ENCODE measurements around the gene FGF12. TPM values are rescaled to one million over a fixed set of nuclear protein-coding genes. Genes with fewer than 3 reads are reported as not detected.

Gene FGF12
- total RNA-seq, 1 experiment from 2014 or later: 0.07 TPM

DNA sequence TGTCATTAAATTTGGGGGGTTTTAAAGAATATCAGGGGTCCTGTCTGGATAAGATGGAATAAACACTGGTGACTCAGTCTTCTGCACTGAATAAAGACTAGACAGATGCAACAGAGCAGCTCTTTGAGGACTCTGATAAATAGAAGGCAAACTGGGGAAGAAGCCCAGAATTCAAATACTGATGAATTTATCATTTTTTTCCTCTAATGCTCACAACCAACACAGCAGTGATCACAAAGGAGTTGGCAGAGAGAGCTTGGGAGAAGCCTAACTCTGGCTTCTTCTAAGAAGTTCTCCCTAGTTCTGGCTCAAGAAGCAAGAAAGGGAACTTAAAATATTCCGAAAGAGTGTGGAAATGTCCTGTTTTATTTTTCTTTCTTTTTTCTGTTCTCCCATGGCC is 597.8 kb downstream of the FGF12 start:
- CTCF ChIA-PET: interaction anchor here (2.0 kb wide), 1 partner anchor 315 kb away, joined by 6 read pairs; no protein-coding TSS in a partner anchor
- H3K4me1 ChIP-seq (ENCODE audit: control insufficient read depth in 1 of 2, insufficient read depth in 2 of 2, low read length in 2 of 2): no peaks in the 10 kb centered on the region
- intact Hi-C loops (cut with micrococcal nuclease): no loop called here
- no peak overlapping the region for H3K9ac ChIP-seq (ENCODE audit: low read length)
- no peaks in the 10 kb centered on the region for H3K36me3 ChIP-seq (ENCODE audit: control insufficient read depth in 1 of 2, insufficient read depth in 2 of 2, low read length in 2 of 2)
- H3K4me2 ChIP-seq (ENCODE audit: low read length): no peak overlapping the region
- POLR2A ChIA-PET: no interaction called here
- no peak overlapping the region for H2AFZ ChIP-seq (ENCODE audit: low read depth, low read length, poor library complexity, severe bottlenecking)
- DNase-seq (ENCODE audit: low read depth, low spot score): no peak
- TF ChIP-seq EGR1 (IDR thresholded peaks at IDR 0.05; ENCODE audit: low read depth): no peak
- no peak for TF ChIP-seq POLR2A (IDR thresholded peaks at IDR 0.05; ENCODE audit: borderline replicate concordance, extremely low read depth, insufficient read depth, insufficient read length)
- no peak for TF ChIP-seq SP1 (IDR thresholded peaks at IDR 0.05; ENCODE audit: low read depth)
- no peak for TF ChIP-seq ZFX (IDR thresholded peaks at IDR 0.05)
- TF ChIP-seq EZH2 (IDR thresholded peaks at IDR 0.05): no peak
- no peak for TF ChIP-seq CEBPB (IDR thresholded peaks at IDR 0.05; ENCODE audit: low read depth)
- TF ChIP-seq SIN3A (IDR thresholded peaks at IDR 0.05; ENCODE audit: low read depth): no peak
- TF ChIP-seq RAD21 (IDR thresholded peaks at IDR 0.05; ENCODE audit: low read depth): no peak
- TF ChIP-seq, protein P1, sequence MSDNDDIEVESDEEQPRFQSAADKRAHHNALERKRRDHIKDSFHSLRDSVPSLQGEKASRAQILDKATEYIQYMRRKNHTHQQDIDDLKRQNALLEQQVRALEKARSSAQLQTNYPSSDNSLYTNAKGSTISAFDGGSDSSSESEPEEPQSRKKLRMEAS (IDR thresholded peaks at IDR 0.05): no peak
- no peak for TF ChIP-seq ELF1 (IDR thresholded peaks at IDR 0.05; ENCODE audit: borderline replicate concordance, low read depth)
- TF ChIP-seq, protein P2, sequence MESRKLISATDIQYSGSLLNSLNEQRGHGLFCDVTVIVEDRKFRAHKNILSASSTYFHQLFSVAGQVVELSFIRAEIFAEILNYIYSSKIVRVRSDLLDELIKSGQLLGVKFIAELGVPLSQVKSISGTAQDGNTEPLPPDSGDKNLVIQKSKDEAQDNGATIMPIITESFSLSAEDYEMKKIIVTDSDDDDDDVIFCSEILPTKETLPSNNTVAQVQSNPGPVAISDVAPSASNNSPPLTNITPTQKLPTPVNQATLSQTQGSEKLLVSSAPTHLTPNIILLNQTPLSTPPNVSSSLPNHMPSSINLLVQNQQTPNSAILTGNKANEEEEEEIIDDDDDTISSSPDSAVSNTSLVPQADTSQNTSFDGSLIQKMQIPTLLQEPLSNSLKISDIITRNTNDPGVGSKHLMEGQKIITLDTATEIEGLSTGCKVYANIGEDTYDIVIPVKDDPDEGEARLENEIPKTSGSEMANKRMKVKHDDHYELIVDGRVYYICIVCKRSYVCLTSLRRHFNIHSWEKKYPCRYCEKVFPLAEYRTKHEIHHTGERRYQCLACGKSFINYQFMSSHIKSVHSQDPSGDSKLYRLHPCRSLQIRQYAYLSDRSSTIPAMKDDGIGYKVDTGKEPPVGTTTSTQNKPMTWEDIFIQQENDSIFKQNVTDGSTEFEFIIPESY (IDR thresholded peaks at IDR 0.05; ENCODE audit: extremely low read depth, insufficient replicate concordance, low read length): no peak
- no peak for TF ChIP-seq JUND (IDR thresholded peaks at IDR 0.05)
- no TSS peak for BruUV-seq (replicated peaks)
- no peak overlapping the region for H3K27ac ChIP-seq (ENCODE audit: low read depth, low read length)
- no peaks in the 10 kb centered on the region for H3K79me2 ChIP-seq (ENCODE audit: insufficient read depth, low read length)
- H4K20me1 ChIP-seq (ENCODE audit: insufficient read depth): no peaks in the 10 kb centered on the region
- no peak overlapping the region for H3K4me3 ChIP-seq (replicated peaks in 1 of 2; ENCODE audit: low read depth in 1 of 2, low read length in 2 of 2)
- H3K9me3 ChIP-seq (ENCODE audit: control insufficient read depth in 1 of 2, insufficient read depth in 1 of 2, low read depth in 1 of 2, low read length in 2 of 2): no peaks in the 10 kb centered on the region
- no peak for ATAC-seq
- no peaks in the 10 kb centered on the region for H3K9me2 ChIP-seq (ENCODE audit: insufficient read depth)
- RAD21 ChIA-PET (ENCODE audit: low non-redundant PET in 1 of 2, low total read pairs in 2 of 2, uncharacterized antibody in 2 of 2, unreplicated experiment in 2 of 2): no interaction called here
- no peaks in the 10 kb centered on the region for H3K27me3 ChIP-seq (ENCODE audit: insufficient read depth, low read length)
